BLaER1 (cell line): ENCODE results near the gene PLSCR5.

Experiments
- H3K27ac ChIP-seq: shearing (Covaris generic); formaldehyde crosslinking; 2 replicates; pipeline ENCODE4 v1.8.1; 2022
- H3K27me3 ChIP-seq: shearing (Covaris generic); formaldehyde crosslinking; 2 replicates; pipeline ENCODE4 v1.8.1; 2022
- H3K36me3 ChIP-seq: shearing (Covaris generic); formaldehyde crosslinking; 2 replicates; pipeline ENCODE4 v1.8.1; 2022
- H3K4me1 ChIP-seq: shearing (Covaris generic); formaldehyde crosslinking; 2 replicates; pipeline ENCODE4 v1.8.1; 2022
- H3K4me2 ChIP-seq: shearing (Covaris generic); formaldehyde crosslinking; 2 replicates; pipeline ENCODE4 v1.8.1; 2022
- H3K4me3 ChIP-seq: shearing (Covaris generic); formaldehyde crosslinking; 2 replicates; pipeline ENCODE4 v1.8.1; 2022
- H3K9ac ChIP-seq: shearing (Covaris generic); formaldehyde crosslinking; 2 replicates; pipeline ENCODE4 v1.8.1; 2022
- H3K9me3 ChIP-seq: shearing (Covaris generic); formaldehyde crosslinking; 2 replicates; pipeline ENCODE4 v1.8.1; 2022
- H4K20me1 ChIP-seq: shearing (Covaris generic); formaldehyde crosslinking; 2 replicates; pipeline ENCODE4 v1.8.1; 2022
- Cebpa-rat ChIP-seq: shearing (Covaris generic); IDR thresholded peaks from 2 replicates; pipeline ENCODE4 v1.8.1; 2022

Gene PLSCR5

DNA sequence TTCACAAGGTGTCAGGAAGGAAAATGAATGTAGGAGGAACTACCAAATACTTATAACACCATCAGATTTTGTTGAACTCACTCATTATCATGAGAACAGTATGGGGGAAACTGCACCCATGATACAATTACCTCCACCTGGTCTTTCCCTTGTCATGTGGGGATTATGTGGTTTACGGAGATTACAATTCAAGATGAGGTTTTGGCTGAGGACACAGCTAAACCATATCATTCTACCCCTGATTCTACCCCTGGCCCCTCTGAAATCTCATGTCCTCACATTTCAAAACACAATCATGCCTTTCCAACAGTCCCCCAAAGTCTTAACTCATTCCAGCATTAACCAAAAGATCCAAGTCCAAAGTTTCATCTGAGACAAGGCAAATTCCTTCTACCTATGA is 43.7 kb downstream of the PLSCR5 start:
- Histone ChIP-seq H3K27ac (no peak overlapping the region), H3K9me3 (peaks cover 2% of the 10 kb centered on the region; the same call in 1 of the 2 replicates), H3K4me3 (no peak overlapping the region), H3K4me2 (no peak overlapping the region), H3K27me3 (no peaks in the 10 kb centered on the region), H3K4me1 (no peaks in the 10 kb centered on the region), H4K20me1 (no peaks in the 10 kb centered on the region), H3K9ac (no peak overlapping the region), H3K36me3 (no peaks in the 10 kb centered on the region)
- TF ChIP-seq Cebpa-rat, result no peak

DNA sequence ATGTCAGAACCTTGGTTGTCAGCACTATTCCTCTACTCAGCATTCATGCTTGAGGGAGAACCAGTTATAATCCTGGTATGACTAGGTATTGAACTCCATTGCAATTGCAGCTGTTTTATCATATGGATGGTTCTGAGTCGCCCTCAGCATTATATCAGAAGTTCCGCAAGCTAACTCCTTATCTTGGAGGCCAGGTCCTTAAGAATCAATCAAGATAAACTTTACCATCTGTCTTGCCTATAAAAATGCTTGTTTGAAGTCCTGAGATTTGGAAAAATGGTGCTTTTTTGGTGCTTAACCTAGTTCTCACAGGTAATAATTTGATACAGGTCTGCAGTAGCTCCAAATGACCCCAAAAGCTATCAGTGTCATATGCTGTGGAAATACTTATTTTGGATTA is 44.5 kb downstream of the PLSCR5 start:
- TF ChIP-seq Cebpa-rat, result no peak
- no peak overlapping the region for H3K4me2 ChIP-seq
- H3K4me1 ChIP-seq, result no peaks in the 10 kb centered on the region
- H3K9me3 ChIP-seq, result no peaks in the 10 kb centered on the region
- no peak overlapping the region for H3K9ac ChIP-seq
- no peaks in the 10 kb centered on the region for H3K36me3 ChIP-seq
- no peak overlapping the region for H3K27ac ChIP-seq
- no peaks in the 10 kb centered on the region for H4K20me1 ChIP-seq
- no peaks in the 10 kb centered on the region for H3K27me3 ChIP-seq
- no peak overlapping the region for H3K4me3 ChIP-seq

DNA sequence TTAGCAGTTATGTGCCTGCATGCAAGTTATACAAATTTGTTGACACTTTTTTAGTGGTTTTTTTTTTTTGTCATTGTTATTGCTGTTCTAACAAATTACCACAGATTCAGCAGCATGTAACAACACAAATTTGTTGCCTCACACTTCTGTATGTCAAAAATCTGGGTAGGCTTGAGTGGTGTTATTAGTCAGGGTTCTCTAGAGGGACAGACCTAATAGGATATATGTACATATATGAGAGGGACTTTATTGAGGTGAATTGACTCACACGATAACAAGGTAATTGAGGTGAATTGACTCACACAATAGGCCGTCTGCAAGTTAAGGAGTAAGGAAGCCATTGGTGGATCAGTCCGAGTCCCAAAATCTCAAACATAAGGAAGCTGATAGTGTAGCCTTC is 45.8 kb downstream of the PLSCR5 start:
- TF ChIP-seq Cebpa-rat, result no peak
- no peaks in the 10 kb centered on the region for H3K9me3 ChIP-seq
- no peaks in the 10 kb centered on the region for H3K27me3 ChIP-seq
- no peak overlapping the region for H3K4me3 ChIP-seq
- no peaks in the 10 kb centered on the region for H3K36me3 ChIP-seq
- H3K4me1 ChIP-seq, result no peaks in the 10 kb centered on the region
- H3K9ac ChIP-seq, result no peak overlapping the region
- H4K20me1 ChIP-seq, result no peaks in the 10 kb centered on the region
- H3K4me2 ChIP-seq, result no peak overlapping the region
- no peak overlapping the region for H3K27ac ChIP-seq

DNA sequence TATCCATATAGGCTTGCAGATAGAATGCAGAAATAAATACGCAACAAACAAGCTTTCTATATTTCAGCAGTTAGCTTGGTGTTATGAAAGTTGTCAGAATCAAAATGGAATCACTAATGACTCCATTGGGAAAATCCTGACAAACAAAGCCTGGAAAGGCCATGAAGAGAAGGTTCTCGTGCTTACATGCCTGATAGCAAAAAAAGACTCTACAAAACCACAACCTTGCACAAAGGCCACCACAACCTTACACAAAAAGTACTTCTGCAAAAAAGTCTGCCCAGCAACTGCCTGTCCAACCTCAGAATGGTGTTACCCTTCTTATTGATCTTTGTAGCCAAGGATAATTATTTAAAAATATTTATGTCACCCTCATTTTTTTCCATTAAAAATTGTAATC is 46.4 kb downstream of the PLSCR5 start:
- Histone ChIP-seq H3K9me3 (no peaks in the 10 kb centered on the region), H3K4me3 (no peak overlapping the region), H4K20me1 (no peaks in the 10 kb centered on the region), H3K36me3 (no peaks in the 10 kb centered on the region), H3K27ac (no peak overlapping the region), H3K4me1 (no peaks in the 10 kb centered on the region), H3K9ac (no peak overlapping the region), H3K4me2 (no peak overlapping the region), H3K27me3 (no peaks in the 10 kb centered on the region)
- TF ChIP-seq Cebpa-rat, result no peak

DNA sequence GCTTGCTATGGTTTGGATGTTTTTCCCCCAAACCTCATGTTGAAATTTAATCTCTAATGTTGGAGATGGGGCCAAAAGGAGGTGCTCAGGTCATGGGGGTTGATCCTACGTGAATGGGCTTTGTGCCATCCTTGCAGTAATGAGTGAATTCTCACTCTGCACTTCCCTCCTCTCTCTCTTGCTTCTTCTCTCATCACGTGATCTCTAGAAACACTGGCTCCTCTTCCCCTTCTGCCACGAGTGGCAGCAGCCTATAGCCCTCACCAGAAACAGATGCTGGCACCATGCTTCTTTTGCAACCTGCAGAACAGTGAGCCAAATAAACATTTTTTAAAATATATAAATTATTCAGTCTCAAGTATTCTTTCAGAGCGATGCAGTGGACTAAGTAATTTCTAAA is 47.4 kb downstream of the PLSCR5 start:
- no peaks in the 10 kb centered on the region for H3K27me3 ChIP-seq
- no peaks in the 10 kb centered on the region for H4K20me1 ChIP-seq
- no peak overlapping the region for H3K9ac ChIP-seq
- H3K4me3 ChIP-seq, result no peak overlapping the region
- H3K9me3 ChIP-seq, result no peaks in the 10 kb centered on the region
- H3K4me1 ChIP-seq, result no peaks in the 10 kb centered on the region
- no peak overlapping the region for H3K4me2 ChIP-seq
- no peaks in the 10 kb centered on the region for H3K36me3 ChIP-seq
- no peak overlapping the region for H3K27ac ChIP-seq
- TF ChIP-seq Cebpa-rat, result no peak

DNA sequence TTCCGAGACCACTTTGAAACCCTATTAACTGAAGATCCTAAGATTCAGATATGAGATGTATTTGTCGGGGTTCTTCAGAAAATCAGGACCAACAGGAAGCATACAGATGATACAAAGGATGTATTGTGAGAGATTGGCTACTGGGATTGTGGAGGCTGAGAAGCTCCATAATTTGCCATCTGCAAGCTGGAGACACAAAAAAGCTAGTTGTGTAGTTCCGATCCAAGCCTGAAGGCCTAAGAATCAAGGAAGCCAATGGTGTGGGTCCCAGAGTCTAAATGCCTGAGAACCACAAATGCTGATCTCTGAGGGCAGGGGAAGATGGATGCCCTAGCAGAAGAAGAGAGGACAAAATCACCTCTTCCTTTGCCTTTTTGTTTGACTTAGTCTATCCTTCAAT is 49.8 kb downstream of the PLSCR5 start:
- no peak for TF ChIP-seq Cebpa-rat
- H3K36me3 ChIP-seq, result no peaks in the 10 kb centered on the region

DNA sequence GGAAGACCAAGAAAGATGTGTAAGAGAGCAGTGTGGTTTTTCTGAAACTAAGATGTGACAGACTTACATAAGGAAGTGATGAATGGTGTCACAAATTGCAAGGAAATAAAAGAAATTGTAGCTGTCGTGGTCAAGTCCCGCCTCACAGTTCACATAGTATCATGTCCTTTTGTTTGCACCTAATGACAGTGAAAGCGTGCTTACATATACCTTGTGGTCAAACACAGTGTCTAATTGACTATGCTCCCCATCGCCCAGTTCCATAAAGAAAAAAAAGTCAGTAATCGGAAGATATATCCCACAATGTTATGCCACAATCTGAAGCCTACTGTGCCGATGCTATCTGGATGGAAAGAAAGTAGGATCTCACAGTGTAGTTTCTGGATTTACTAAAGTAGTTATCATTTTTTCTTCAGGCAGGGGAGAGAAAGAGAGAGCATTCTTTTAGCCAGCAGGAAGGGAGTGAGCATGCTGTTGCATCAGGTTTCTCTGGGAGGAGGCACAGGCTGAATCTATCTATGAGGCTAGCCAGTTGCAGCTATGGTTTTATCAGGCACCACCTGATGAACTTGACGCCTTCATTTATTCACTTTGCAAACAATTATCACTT is 50.9 kb downstream of the PLSCR5 start:
- no peaks in the 10 kb centered on the region for H4K20me1 ChIP-seq
- H3K27ac ChIP-seq, result no peak overlapping the region
- H3K4me3 ChIP-seq, result no peak overlapping the region
- no peak overlapping the region for H3K9ac ChIP-seq
- H3K9me3 ChIP-seq, result no peaks in the 10 kb centered on the region
- no peaks in the 10 kb centered on the region for H3K27me3 ChIP-seq
- no peak for TF ChIP-seq Cebpa-rat
- H3K4me2 ChIP-seq, result no peak overlapping the region
- no peaks in the 10 kb centered on the region for H3K4me1 ChIP-seq
- H3K36me3 ChIP-seq, result no peaks in the 10 kb centered on the region

More for the DNA sequence above, 49.8 kb downstream of the PLSCR5 start:
- Histone ChIP-seq H3K4me3 (no peak overlapping the region), H3K9ac (no peak overlapping the region), H4K20me1 (no peaks in the 10 kb centered on the region), H3K27me3 (no peaks in the 10 kb centered on the region), H3K4me1 (no peaks in the 10 kb centered on the region), H3K9me3 (no peaks in the 10 kb centered on the region), H3K4me2 (no peak overlapping the region), H3K27ac (no peak overlapping the region)

DNA sequence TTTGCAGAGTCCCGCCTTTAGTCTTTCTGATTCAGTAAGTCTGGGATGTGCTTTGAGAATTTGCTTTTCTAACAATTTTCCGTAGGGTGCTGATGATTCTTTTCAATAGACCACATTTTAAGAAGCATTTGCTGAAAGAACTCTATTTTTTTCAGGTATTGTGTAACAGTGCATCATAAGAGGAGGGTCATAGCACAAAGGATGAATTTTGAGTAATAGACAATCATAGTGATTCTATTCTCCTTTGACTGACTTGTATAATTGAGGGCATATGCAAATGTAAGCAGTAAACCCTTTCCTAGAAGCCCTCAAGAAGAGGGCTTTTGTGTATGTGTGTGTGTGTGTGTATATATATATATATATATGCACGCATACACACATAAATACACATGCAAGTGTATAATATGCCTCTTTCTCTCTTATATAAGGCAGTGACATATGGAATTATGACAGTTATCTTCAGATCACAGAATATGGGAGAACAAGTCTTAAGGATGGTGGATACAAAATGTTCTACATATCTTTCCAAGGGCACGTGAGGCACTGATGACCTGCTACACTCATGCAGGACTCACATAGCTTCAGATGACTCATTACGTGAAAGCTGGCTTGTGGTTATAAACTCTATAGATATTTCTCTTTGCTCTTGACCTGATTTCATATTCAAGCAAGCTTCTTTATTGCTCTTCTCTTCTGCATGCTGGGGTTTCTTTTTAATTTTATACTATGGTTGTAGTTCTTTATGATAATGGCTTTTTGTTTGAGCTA is 54.2 kb downstream of the PLSCR5 start:
- H3K36me3 ChIP-seq, result no peaks in the 10 kb centered on the region
- H3K4me3 ChIP-seq, result no peak overlapping the region
- H3K9me3 ChIP-seq, result no peaks in the 10 kb centered on the region
- H3K27ac ChIP-seq, result no peak overlapping the region
- no peak overlapping the region for H3K9ac ChIP-seq
- no peak overlapping the region for H3K4me2 ChIP-seq
- TF ChIP-seq Cebpa-rat, result no peak
- H3K27me3 ChIP-seq, result no peaks in the 10 kb centered on the region
- H4K20me1 ChIP-seq, result no peaks in the 10 kb centered on the region
- peaks cover 6% of the 10 kb centered on the region for H3K4me1 ChIP-seq

DNA sequence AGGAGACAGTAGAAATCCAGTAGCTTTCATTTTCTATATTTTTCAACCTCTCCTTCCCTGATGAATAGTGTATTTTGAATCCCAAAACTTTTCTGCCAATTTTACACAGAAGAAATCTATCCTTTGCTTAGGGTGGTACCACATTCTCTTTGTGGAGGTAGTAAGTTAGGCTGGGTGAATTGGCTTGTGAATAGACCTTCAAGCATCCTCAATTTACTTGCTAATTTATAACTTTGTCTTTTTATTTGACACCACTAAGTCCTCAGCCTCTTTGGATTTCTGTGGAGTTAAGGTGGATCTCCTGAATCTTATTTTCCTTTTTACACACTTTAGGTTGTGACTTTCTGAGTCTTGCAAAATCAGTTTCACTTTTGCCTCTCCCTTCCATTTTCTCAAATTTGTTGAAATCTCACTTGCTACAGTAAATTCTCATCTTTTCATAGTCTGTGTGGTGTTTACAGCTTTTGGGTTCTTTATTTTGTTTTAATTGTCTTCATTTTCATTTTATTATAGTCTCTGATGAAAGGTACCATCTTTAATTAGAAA is 55.0 kb downstream of the PLSCR5 start:
- Histone ChIP-seq H3K9me3 (no peaks in the 10 kb centered on the region), H4K20me1 (no peaks in the 10 kb centered on the region), H3K4me2 (no peak overlapping the region), H3K36me3 (no peaks in the 10 kb centered on the region), H3K4me3 (no peak overlapping the region), H3K27ac (no peak overlapping the region), H3K9ac (no peak overlapping the region), H3K4me1 (peaks cover 14% of the 10 kb centered on the region), H3K27me3 (no peaks in the 10 kb centered on the region)
- TF ChIP-seq Cebpa-rat, result no peak

DNA sequence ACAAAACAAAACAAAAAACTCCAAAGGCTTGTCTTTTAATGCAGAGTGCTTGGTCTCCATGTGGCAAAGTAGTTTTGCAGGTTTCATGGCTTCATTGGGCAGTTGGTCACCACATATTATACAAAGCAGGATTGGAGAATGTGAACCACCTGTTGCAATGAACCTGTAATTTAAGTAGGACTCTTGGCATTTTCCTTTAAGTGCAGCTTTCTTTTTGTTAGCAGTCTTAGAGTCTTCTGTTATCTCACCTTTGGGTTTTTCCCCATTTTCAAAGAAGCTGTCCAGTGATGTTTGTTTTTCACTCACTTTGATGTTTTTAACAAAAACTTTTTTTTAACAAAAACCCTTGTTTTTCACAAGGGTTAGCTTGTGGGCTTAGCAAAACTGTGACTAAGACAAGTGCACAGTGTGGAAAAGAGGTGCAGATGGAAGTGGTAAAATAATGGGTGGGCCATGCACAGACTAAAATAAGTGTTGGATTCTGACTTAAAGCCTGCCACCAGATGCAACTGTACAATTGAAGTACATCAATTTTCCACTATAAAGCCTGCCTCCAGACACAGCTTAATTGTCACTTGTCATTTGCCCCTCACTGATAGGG is 57.8 kb downstream of the PLSCR5 start:
- Histone ChIP-seq H3K4me3 (no peak overlapping the region), H4K20me1 (no peaks in the 10 kb centered on the region), H3K27me3 (no peaks in the 10 kb centered on the region), H3K36me3 (no peaks in the 10 kb centered on the region), H3K4me1 (peaks cover 36% of the 10 kb centered on the region), H3K9ac (no peak overlapping the region), H3K4me2 (no peak overlapping the region), H3K9me3 (no peaks in the 10 kb centered on the region), H3K27ac (no peak overlapping the region)
- TF ChIP-seq Cebpa-rat, result no peak
